CD4-positive, alpha-beta T cell treated with Interleukin-12 subunit alpha and Interleukin-12 subunit beta, for 1 hour (primary cell): Measurements from ENCODE around the gene BHLHA15.

ENCODE experiments used
- DNase-seq: peaks from one replicate; pipeline ENCODE4 v3.0.0-alpha.2; 2020

BHLHA15 gene

GRCh38 chr7:98189559-98189958 is 21.7 kb upstream of the BHLHA15 start:
- no peak for DNase-seq

GRCh38 chr7:98191668-98192431 is 19.4 kb upstream of the BHLHA15 start:
- DNase-seq, result no peak

GRCh38 chr7:98192781-98193457 is 18.3 kb upstream of the BHLHA15 start:
- DNase-seq, result no peak

GRCh38 chr7:98193474-98194180 is 17.6 kb upstream of the BHLHA15 start:
- no peak for DNase-seq

- DNase-seq, result no peak
Observed at GRCh38 chr7:98194186-98194585, 17.1 kb upstream of the BHLHA15 start.

- DNase-seq, result no peak
Observed at GRCh38 chr7:98194672-98195457, 16.4 kb upstream of the BHLHA15 start.

DNA sequence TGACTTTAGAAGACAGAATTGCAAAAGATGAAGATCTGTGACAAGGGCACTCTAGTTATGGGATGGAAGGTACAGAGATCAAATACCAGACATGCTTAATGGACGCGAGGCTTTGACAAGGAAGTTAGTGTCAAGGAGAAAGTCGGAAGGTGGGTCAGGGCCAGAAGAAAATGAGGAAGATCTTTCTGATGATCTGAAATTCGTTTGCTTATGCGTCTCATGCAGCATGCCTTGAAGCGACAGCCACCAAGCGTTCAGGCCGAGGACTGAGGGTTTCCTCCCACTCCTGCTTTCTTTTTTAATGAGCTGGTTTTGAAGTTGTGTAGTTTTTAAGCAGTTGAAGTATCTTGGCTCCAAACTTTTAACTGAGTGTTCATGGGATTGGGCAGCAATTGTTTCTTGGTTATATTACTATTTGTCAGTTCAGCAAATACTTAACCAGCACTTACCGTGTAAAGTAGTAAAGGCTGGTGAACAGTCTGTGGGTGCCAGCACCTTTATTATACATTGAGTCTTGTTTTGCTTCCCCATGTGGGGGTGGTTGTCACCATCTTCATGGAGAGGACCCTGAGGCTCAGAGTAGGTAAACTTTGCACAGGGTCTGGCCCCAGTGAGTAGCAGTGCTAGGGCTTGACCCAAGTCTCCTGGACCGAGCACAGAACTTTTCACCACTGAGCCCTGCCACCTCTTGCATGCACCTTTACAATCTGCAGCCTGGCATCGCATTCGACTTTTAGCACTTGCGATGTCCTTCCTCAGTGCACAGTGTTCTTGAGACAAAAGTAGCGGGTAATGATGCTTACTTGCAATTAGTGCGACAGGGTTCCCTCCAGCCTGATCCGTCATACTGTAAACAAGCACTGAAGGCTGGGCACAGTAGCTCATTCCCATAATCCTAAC is 14.3 kb upstream of the BHLHA15 start:
- no peak for DNase-seq

DNA sequence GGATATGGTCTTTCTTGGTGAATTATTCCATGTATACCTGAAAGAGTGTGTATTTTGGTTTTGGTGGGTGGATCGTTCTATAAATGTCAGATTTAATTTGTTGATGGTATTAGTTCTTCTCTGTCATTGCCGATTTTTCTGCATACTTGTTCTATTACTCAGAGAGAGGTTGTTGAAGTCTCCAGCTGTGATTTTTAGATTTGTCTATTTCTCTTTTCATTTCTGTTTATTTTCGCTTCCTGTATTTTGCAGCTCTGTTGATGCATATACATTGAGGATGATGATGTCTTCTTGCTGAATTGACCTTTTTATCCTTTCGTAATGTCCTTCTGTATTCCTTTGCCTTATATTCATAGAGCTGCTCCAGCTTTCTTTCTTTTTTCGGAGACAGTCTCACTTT is 12.1 kb upstream of the BHLHA15 start:
- DNase-seq, result no peak

- DNase-seq, result no peak
Observed at GRCh38 chr7:98200364-98200763, 10.9 kb upstream of the BHLHA15 start.

DNA sequence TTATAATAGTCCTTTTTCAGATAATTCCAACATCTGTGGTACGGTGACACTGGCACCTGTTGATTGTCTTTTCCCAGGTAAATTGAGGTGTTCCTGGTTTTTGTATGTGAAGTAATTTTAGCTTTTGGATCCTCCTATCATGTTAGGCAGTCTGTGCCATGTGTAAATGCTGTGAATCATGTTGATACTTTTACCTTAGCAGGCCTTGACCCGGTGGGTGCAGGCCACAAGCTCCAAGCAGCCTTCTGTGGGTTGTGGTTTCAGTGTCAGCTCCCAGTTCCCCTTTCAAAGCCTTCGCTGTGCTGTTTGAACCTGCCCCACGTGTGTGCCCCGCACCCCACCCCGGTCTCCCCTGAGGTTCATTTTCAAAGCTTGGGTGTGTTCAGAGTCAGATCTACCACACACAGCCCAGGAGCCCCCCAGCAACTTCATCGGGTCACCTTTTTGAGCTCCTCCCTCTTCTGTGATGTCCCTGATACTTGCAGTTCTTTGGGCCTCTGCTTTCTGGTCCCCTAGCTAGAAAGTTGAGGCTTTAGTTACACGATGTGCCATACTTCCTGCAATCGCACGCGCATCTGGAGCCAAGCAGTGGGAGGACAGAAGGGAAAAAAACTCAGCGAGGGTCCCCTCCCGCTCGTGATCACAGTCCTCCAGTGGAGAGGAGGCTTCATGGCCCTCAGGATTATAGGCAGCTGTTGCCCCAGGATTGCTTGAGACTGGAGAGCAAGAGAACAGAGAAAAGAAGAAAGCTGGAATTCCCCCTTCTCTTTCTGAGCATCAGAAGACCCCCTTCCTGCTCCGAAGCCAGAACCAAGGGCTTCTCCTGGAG is 8.7 kb upstream of the BHLHA15 start:
- DNase-seq, result peak; percentile 69

- DNase-seq, result no peak
Observed at GRCh38 chr7:98203261-98203963, 7.8 kb upstream of the BHLHA15 start.

DNA sequence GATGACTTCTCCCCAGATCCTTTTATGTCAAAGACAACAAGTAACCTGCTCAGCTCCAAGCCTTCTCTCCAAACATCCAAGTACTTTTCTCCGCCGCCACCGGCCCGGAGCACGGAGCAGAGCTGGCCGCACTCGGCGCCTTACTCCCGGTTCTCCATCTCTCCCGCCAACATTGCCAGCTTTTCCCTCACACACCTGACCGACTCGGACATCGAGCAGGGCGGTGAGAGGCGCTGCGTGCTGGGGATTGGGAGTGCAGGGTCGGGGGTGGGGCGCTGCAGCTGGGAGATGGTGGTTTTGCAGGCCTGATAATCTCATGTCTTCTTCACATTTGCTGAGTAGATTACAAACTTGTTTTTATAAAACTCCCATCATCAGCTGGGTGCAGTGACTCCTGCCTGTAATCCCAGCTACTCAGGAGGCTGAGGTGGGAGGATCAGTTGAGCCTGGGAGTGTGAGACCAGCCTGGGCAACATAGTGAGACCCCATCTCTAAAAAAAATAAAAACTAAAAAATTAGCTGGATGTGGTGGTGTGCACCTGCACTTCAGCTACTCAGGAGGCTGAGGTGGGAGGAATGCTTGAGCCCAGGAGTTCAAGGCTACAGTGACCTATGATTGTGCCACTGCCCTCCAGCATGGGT is 7.2 kb upstream of the BHLHA15 start:
- no peak for DNase-seq

GRCh38 chr7:98204670-98205069 is 6.6 kb upstream of the BHLHA15 start:
- no peak for DNase-seq

DNA sequence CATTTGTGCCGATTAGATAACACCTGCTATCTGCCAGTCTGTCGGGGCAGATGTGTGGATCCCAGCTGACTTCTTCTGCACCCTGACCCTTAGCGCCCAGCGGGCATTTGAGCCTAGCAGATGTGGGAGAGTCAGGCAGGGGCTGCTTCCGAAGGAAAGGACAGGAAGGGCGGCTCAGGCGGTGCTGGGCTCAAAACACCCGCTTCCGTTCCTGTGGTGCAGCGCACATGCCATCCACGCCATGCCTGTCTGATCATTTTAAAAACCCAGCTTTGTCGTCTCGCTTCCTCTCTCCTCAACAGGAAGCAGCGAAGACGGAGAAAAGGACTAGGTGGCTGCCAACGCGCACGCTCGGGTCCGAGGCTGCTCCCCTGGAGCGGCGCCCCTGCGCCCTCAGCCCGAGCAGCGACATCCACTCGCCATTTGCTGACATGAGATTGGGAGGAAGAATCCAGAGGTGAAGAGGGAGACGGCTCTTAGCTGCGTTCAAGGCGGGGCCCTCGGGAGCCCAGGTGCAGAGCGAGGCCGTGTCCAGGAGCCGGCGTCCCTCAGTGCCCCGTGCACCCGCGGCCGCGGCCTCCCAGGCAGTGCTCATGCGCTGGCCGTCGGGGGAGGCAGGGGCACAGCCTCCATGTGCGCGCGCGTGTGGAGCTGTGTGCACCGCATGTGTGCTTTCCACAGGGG is 5.9 kb upstream of the BHLHA15 start:
- no peak for DNase-seq

DNA sequence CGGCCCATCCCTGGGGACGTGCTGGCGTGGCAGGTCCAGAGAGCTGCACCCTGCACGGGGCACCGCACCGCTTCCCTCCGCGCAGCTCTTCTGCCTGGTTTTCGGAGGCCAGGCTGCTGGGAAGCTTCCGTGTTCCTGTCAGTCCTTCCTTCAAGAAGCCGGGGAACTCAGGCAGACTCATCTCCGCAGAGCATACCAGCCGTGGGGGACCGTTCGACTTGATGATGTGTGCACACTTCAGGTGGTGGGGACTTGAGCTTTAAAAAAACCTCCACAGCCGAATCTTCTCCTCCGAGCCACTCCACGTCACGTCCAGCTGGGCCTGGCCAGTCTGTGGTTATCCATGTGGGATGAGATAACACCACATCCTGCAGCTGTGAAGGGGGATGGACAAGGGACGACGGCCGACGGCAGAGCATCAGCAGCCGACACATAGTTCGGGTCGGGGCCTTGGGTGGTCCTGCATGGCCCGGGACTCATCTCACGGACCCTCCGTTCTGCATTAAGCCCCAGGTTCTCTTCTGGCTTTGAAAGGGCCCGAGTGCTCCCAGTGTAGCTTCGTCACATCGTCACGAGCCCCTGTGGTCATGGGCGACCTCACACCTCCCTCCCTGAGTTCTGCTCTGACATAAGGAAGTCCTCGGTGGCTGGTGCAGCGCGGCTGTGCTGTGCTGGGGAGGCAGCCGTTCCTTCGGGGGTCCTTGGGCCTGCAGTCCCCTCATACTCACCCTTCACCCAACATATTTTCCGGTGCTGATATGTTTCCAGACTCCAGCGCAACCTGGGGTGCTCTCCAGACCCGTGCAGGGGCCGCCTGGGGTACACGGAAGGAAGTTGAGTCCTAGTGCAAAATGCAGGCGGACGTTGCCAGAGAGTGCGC is 4.5 kb upstream of the BHLHA15 start:
- no peak for DNase-seq

GRCh38 chr7:98209166-98209920 is 1.9 kb upstream of the BHLHA15 start:
- DNase-seq, result no peak

GRCh38 chr7:98210513-98211220 is 572 bp upstream of the BHLHA15 start:
- DNase-seq, result no peak
